SIG-M5 treated with dmso at 0.1 percent for 504 hours (cell line): ENCODE data around the gene HIP1.
A peak's percentile ranks its signal among the peaks of the same experiment; 100 is the strongest.
"Not testable (repeated sequence)": the region's sequence is repeated elsewhere in the genome, so short reads cannot be mapped to it uniquely, and the experiment has no call there.

ENCODE experiments used
- DNase-seq: peaks from one replicate; lab custom pipeline; 2025; ENCODE audit not compliant: unreplicated experiment; lab: John Stamatoyannopoulos, UW

Gene HIP1

GRCh38 chr7:75579899-75580298, 158.8 kb downstream of the HIP1 start:
- DNase-seq: no peak

DNA sequence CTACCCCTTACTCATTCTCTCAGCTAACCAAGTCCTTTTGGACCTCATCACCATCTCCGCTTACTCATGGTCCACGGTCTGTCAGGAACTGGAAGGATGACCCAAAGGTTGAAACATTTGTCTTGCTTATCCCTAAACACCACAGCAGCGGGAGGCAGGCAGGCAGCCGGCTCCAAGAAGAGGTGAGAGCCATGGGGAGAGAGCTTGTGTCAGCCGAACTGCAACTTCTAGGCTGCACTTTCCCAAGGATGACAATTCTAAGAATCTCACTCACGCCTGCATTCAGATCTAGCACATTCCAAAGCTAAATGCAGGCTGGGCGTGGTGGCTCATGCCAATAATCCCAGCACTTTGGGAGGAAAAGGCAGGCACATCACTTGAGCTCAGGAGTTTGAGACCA, 160.7 kb downstream of the HIP1 start:
- no peak for DNase-seq

DNA sequence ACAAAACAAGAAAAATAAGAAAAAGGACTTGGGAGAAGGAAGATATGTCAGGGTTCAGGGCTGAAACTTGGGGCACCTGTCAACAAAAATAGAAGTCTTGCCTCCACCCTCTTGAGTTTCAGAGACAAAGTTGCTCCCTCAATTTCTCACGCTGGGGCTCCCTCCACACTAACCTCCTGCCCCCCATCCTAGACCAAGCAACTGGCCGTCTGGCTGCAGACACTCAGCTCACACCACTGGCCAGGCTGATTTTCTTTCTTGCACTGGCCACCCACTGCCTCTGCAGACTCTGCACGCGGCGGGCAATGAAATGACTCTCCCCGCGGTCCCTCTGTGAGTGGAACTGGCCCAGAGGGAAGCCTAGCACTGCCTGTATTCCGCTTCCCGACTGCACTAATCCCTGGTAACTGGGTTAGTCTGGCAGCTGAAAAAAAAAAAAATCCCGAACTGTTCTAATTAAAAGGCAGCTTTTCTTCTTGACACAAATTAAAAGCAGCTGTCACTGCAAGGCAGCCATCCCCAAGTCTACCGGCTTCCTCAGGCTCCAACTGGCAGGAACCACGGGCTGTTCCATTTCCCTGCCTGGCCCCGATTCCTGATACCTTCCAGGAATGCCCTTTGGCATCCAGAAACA, 163.1 kb downstream of the HIP1 start:
- DNase-seq: no peak

DNA sequence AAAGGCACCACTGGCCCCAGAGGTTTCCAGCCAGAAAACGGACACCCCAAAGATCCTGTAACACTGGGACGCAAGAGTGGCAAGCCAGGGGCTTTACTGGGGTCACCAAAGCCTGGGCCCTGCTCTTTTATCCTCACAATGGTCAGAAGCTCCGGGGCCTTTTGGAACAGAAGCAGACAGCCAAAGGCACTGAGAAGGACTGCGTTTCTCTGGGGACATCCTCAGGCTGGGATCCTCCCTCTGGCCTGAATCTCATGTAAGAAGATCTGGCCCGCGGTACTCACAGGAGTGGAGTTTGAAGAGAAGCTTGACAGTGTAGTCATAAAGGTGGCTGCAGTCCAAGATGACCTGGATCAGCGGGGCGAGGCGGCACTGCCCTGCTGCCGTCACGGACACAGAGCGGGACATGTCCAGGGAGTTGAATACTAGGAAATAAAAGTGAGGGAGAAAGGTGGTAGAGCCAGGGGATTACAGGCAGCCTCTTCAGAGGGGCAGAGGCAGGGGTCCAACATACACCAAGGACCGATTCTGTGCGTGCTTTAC, 165.2 kb downstream of the HIP1 start:
- DNase-seq: no peak

GRCh38 chr7:75572814-75573213, 165.9 kb downstream of the HIP1 start:
- DNase-seq: no peak

- no peak for DNase-seq
Measured at GRCh38 chr7:75572396-75572795, 166.3 kb downstream of the HIP1 start.

DNA sequence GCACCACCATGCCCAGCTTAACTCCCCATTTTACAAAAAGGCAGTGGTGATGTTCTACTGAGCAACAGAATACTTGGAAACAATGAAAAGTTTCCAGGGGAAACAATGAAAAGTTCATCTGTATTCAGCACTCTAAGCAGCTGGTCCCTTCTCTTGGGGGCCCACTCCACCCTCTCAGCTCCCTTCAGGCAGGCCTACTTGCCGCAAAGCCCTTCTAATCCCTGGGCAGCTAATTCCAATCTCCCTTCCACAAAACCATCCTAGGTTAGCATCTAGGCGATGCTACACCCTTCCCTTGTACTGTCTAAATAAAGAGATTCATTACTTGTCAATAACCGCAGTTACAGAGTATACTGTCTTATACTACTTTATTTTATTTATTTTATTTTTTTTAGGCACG, 167.5 kb downstream of the HIP1 start:
- DNase-seq: no peak

- peak; percentile 11 for DNase-seq
Measured at GRCh38 chr7:75569629-75570282, 169.0 kb downstream of the HIP1 start.

- DNase-seq: no peak
Measured at GRCh38 chr7:75567948-75568595, 170.7 kb downstream of the HIP1 start.

DNA sequence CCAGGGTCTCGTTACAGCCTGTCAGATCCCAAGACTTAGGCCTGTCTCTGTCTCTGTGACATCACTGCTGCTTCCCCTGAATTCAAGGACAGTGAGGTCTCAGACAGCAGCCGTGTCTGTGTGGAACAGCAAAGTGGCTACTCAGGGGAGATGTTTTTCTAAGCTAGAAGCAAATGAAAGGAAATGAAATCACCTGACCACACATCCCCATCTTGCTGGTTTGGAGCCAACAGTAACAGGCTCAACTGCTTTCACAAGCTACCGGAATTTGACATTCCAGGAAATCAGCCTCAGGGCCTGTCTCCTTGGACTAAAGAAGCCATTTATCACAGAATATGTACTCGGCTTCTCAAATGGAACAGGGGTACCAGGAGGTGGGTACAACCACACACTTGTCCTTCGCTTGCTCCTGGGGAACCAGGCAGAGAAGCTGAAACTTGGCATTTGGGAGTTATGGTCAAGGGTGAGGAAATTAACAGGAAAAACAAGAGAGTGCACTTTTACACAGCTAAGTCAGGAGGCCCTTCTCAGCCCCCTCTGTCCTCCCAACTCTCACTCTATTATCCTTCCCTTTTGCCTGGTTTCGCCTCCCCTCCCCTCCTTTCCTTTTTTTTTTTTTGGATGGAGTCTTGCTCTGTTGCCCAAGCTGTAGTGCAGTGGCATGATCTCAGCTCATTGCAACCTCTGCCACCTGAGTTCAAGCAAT, 173.5 kb downstream of the HIP1 start:
- DNase-seq: peak; percentile 35

DNA sequence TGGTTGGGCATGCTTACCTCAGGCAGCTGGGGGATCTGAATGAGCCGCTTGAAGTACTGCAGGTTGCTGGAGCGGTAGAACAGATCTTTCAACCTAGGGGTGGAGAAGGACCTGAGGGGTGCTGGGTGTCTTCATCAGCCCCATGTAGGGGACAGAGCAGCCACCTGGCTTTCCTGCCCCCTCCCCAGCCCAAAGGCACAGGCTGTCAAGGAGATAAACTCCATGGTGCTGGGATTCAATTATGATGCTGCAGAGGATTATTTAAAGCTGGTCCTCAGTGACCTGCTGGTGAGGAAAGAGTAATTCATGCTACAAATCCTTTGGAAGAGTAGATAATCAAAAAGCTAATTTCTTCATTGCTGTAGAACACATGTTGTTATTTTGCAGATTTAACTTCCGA, 175.6 kb downstream of the HIP1 start:
- DNase-seq: no peak

DNA sequence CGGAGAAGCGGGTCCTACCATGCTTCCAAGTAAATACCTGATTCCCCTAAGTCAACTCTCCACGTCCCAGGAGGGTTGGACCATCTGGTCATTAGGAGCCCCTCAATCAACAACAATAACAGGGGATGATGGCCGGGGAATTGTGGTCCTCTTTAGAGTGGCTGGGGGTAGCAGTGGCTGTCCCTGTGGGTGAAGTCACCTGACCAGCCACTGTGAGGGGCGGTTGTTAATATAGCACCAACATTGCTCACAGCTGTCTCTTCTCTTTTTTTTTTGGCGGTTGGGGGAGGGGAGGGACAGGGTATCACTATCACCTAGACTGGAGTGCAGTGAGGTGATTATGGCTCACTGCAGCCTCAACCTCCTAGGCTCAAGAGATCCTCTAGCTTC, 178.8 kb downstream of the HIP1 start:
- DNase-seq: no peak

DNA sequence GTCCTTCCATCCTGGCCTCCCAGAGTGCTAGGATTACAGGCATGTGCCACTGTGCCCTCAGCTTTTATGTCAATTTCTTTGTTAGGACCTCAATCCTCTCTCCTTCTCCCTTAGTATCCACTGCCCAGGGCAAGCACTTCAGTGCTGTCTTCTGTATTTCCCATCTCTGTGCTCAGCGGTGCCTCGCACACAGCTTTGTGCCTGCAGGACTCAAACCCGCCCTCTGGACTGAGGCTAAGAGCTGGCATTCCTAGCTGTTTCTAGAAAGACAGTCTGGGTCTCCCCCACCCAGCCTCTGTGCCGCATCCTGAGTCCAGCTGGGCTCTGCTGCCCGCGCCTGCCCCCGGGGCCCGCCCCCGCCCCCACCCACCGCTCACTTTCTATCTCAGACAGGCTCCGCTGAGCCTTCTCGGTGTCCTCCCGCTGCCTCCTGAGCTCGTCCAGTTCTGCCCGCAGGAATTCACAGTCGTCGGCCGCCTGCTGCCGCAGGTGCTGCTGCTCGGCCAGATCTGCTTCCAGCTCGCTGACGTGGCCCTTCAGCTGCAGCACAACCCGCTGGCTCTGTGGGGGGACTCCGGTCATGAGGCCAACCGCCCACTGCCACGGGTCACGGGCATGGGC, 179.3 kb downstream of the HIP1 start:
- DNase-seq: no peak

DNA sequence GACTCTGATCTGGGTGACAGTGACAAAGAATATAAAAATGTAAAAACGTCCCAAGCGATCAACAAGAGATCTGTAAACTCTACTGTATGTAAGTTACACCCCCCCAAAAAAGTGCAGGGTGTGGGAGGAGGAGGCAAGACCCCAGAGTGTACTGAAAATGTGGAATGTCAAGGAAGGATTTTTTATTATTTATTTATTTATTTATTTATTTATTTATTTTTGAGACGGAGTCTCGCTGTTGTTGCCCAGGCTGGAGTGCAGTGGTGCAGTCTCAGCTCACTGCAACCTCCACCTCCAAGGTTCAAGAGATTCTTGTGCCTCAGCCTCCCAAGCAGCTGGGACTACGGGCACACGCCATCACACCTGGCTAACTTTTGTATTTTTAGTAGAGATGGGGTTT, 181.9 kb downstream of the HIP1 start:
- not testable (repeated sequence) for DNase-seq

GRCh38 chr7:75555736-75556135, 183.0 kb downstream of the HIP1 start:
- DNase-seq: no peak

- DNase-seq: no peak
Measured at GRCh38 chr7:75546237-75547015, 192.3 kb downstream of the HIP1 start.

GRCh38 chr7:75537731-75538130, 201.0 kb downstream of the HIP1 start:
- DNase-seq: no peak

DNA sequence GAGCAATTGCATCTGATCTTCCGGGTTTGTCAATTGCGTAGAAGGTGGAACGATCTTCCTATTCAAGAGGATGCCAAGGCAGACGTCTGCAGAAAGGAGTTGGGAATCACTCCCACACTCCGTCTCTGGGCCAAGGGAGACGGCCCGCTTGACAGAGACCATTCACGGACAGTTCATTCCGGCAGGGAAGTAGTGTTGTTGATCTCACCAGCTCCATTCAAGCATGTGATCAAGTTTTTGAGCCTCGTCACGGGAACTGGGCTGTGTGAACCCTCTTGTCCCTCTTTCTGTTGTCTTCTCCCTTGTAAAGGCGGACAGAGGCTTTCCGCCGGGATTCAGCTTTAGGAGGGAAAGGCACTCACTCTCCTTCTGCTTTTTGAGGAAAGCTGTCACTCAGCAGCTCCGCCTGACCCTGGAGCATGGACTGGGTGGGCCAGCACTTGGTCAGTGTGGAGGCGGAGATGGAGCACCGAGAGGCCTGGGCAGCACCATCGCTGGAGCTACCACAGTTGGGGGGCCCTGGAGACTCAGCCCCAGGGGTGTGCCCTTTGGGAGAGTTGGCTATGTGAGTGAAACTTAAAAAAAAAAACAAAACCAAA, 201.7 kb downstream of the HIP1 start:
- no peak for DNase-seq

DNA sequence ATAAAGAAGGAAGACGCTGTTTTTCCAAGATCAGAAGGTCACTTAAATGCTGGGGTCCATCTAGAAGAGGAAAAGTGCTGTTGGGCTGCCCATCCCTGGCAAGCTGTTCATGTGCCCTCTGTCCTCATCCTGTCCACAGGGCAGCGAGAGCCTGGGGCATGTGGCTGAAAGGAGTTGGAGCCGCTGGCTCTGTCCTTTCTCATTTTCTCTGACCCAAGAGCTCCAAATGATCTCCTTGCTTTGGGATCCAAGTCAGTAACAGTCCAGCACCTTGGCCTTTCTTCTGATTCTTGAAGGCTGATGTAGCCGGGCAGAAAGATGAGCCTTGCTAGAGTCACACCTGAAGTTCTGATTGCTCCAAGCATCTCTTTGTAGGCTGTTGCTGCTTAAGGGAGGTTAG, 202.2 kb downstream of the HIP1 start:
- no peak for DNase-seq

DNA sequence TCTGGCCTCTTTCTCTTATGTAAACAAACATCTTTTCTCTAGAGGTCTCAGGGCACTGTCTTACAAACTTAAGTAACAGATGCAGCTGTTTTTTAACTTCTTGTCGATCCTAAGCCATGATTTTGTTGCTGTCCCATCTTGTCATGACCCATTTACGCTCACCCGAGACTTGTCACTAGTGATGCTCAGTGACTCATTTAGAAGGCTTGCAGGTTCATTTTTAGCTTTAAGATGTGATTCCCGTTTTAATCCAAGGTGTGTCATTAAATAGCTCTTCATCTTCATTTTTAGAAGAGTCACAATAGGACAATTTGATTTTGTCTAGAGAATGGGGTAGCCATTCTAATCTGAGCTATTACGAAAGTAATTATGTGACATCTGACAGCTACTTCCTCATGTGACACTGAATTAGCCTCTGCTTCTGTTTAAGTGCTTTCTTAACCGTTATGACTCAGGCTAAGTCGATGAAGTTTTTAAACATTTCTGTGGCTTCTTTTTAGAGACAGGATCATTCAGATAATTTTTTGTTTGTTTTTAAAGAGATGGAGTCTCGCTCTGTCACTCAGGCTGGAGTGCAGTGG, 203.9 kb downstream of the HIP1 start:
- peak; percentile 92 for DNase-seq
